ENCODE results near the gene YDJC. TPM values are rescaled to one million over a fixed set of nuclear protein-coding genes. Genes with fewer than 3 reads are reported as not detected.

YDJC gene
- total and polyA plus RNA-seq, 2 of the 8 experiments (the other 6 are each of a cell fraction or from before 2014, with no cell fraction given) = 36.7 to 45.2 TPM

GRCh38 chr22:21635771-21636510 lies 6.1 kb upstream of the YDJC start:
- Histone ChIP-seq H3K4me2 (ENCODE audit: insufficient read depth in 1 of 2, low read depth in 2 of 2, low read length in 2 of 2) (no peak overlapping the region), H4K91ac (replicated peaks; ENCODE audit: insufficient read length, low read length) (no peak overlapping the region), H2BK12ac (ENCODE audit: low read depth, low read length) (0 out of 2 replicates have a peak overlapping the region, but pooled peaks have one; percentile 17), H3K9me3 (ENCODE audit: insufficient read depth in 2 of 2, low read depth in 1 of 2, low read length in 1 of 2) (no peaks in the 10 kb centered on the region; a peak in 1 of 4 replicates), H3K79me1 (ENCODE audit: low read depth, low read length) (no peaks in the 10 kb centered on the region), H3K23ac (ENCODE audit: insufficient read length) (no peak overlapping the region), H3K18ac (ENCODE audit: extremely low read depth, low read length) (no peak overlapping the region), H3K4me3 (ENCODE audit: extremely low read depth in 1 of 4, insufficient read depth in 2 of 4, low read depth in 3 of 4, low read length in 4 of 4) (no peak overlapping the region), H2AK5ac (ENCODE audit: low read depth, low read length) (no peak overlapping the region), H3K4ac (replicated peaks; ENCODE audit: insufficient read length, low read depth, low read length) (peak overlapping the region; percentile 69), H3K9ac (replicated peaks in 1 of 4; ENCODE audit: extremely low read depth in 1 of 4, low read depth in 3 of 4, low read length in 3 of 4) (no peak overlapping the region), H3K56ac (replicated peaks; ENCODE audit: insufficient read length, low read depth, low read length) (no peak overlapping the region), H2BK15ac (ENCODE audit: low read length) (no peak overlapping the region), H2BK120ac (replicated peaks; ENCODE audit: low read depth, low read length) (no peak overlapping the region), H2AFZ (ENCODE audit: low read length) (no peak overlapping the region), H3K14ac (ENCODE audit: insufficient read length) (no peak overlapping the region), H3K4me1 (replicated peaks in 1 of 4; ENCODE audit: control insufficient read depth in 3 of 4, insufficient read depth in 4 of 4, low read length in 3 of 4) (no peaks in the 10 kb centered on the region), H3K79me2 (ENCODE audit: control insufficient read depth in 1 of 2, insufficient read depth in 2 of 2, low read length in 2 of 2) (no peaks in the 10 kb centered on the region), H4K5ac (ENCODE audit: insufficient read length, low read depth, low read length) (no peak overlapping the region), H4K8ac (ENCODE audit: extremely low read depth, insufficient read depth, low read length) (no peak overlapping the region), H3K23me2 (ENCODE audit: low read depth, low read length) (no peaks in the 10 kb centered on the region), H3K27ac (ENCODE audit: low read depth, low read length) (no peak overlapping the region), H2BK20ac (ENCODE audit: low read length) (no peak overlapping the region), H3K27me3 (replicated peaks in 1 of 4; ENCODE audit: control insufficient read depth in 3 of 4, extremely low read depth in 1 of 4, insufficient read depth in 3 of 4, low read length in 3 of 4) (peaks cover 0 to 4% (median 1%) of the 10 kb centered on the region in 4 experiments; a peak in 4 of 7 replicates), H4K20me1 (replicated peaks in 1 of 2; ENCODE audit: control insufficient read depth in 1 of 2, insufficient read depth in 2 of 2, low read length in 2 of 2) (peaks cover 0 to 5% of the 10 kb centered on the region in 2 experiments), H2BK5ac (ENCODE audit: low read depth, low read length) (no peak overlapping the region), H3K36me3 (ENCODE audit: control insufficient read depth in 2 of 4, insufficient read depth in 4 of 4, low read length in 3 of 4) (no peaks in the 10 kb centered on the region)
- CTCF ChIA-PET (ENCODE audit: partially characterized antibody) = interaction anchor here (1.1 to 24.1 kb wide), 3 partner anchors 7 to 70 kb away, joined by 3 to 499 read pairs (median 499); partner anchors contain the start of genes CCDC116, SDF2L1 and YDJC
- DNase-seq (ENCODE audit: low read depth in 1 of 2, low spot score in 2 of 2) (no peak), FAIRE-seq (no peak)
- POLR2A ChIA-PET (ENCODE audit: partially characterized antibody) = interaction anchor here (1.2 to 1.3 kb wide), 2 partner anchors 11 to 13 kb away, joined by 3 to 5 read pairs; no protein-coding TSS in a partner anchor
- WGBS, 2 experiments (ENCODE audit: extremely low coverage in 1 of 2, insufficient coverage in 1 of 2, insufficient read length in 1 of 2, insufficient replicate concordance in 2 of 2, low coverage in 1 of 2, low lambda C conversion rate in 2 of 2, missing lambda C conversion rate in 1 of 2) = 79% methylated on average over 15 of the region's 15 CpGs; no CpG with 5 or more reads in 1 of the 2 experiments
- no peak for TF ChIP-seq SIN3A (conservative IDR thresholded peaks at IDR 0.05 in 1 of 2, IDR thresholded peaks at IDR 0.05 in 1 of 2; ENCODE audit: low read depth in 1 of 2, low read length in 2 of 2)
- TF ChIP-seq GTF2F1 (IDR thresholded peaks at IDR 0.05; ENCODE audit: borderline replicate concordance, low read depth, low read length) = no peak
- no peak for TF ChIP-seq KDM5A (IDR thresholded peaks at IDR 0.05; ENCODE audit: low read length)
- no peak for TF ChIP-seq SIX5 (IDR thresholded peaks at IDR 0.05; ENCODE audit: low read depth, low read length)
- no peak for TF ChIP-seq ASH2L (IDR thresholded peaks at IDR 0.05; ENCODE audit: low read length)
- TF ChIP-seq GABPA (IDR thresholded peaks at IDR 0.05; ENCODE audit: borderline replicate concordance, insufficient read depth, low read length) = no peak
- TF ChIP-seq SP2 (IDR thresholded peaks at IDR 0.05; ENCODE audit: low read length) = no peak
- no peak for TF ChIP-seq E2F6 (IDR thresholded peaks at IDR 0.05)
- TF ChIP-seq POLR2A (IDR thresholded peaks at IDR 0.05; ENCODE audit: control extremely low read depth in 1 of 2, low read depth in 2 of 2, low read length in 2 of 2) = no peak
- no peak for TF ChIP-seq BCL11A (IDR thresholded peaks at IDR 0.05; ENCODE audit: low read depth in 2 of 2, low read length in 2 of 2)

Measured in H1 (cell line).